Measurements from ENCODE around the gene KSR2. TPM values are rescaled to one million over a fixed set of nuclear protein-coding genes. Genes with fewer than 3 reads are reported as not detected.

The KSR2 gene
- total and polyA plus RNA-seq, 9 donors: under 0.01 to 0.15 (median 0.08) TPM; not detected in 4

- Histone ChIP-seq H3K27me3 (no peaks in the 10 kb centered on the region), H3K9me3 (no peaks in the 10 kb centered on the region), H3K36me3 (no peaks in the 10 kb centered on the region), H3K4me3 (no peak overlapping the region), H3K27ac (no peak overlapping the region), H3K4me1 (ENCODE audit: insufficient read depth) (no peaks in the 10 kb centered on the region)
- TF ChIP-seq POLR2A (IDR thresholded peaks at IDR 0.05): no peak
- no peak for TF ChIP-seq EP300 (IDR thresholded peaks at IDR 0.05)
- no peak for TF ChIP-seq CTCF (IDR thresholded peaks at IDR 0.05)
- DNase-seq: no peak
- intact Hi-C loops (cut with DNase I): no loop called here
Observed at GRCh38 chr12:117467588-117467987, 501.2 kb downstream of the KSR2 start.

DNA sequence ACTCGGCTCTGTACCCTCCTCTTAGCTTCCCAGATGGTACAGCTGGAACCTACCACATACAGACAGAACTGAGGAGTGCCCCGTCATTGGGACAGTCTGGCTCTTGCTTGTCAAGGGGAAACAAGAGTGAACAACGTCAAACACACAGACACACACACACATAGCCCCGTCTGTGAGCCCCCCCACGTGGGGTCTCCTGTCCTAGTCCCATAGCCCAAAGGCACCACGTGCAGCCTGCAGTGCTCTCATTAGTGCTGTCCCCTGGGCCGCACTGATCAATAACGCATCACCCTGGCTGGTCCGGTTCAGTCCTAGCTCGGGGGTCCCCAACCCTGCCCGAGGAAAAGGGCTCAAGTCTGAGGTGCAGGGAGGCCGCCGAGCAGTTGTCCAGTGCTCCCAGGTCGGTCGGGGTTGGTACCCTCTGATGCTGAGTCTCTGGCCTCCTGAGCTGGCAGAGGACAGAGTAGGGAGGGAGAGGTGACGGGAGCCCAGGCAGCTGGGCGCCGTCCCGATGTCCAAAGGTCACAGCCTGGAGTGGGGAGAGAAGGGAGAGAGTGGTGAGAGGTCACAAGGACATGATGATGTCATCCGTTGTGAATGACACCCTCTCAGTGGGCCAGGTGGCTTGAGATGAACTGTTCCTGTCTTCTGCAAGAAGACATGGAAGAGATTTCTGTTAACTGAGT lies 502.0 kb downstream of the KSR2 start:
- DNase-seq: no peak
- H3K4me3 ChIP-seq: no peak overlapping the region
- H3K9me3 ChIP-seq: no peaks in the 10 kb centered on the region
- intact Hi-C loops (cut with DNase I): no loop called here
- no peaks in the 10 kb centered on the region for H3K27me3 ChIP-seq
- 51 to 59% (median 55%) methylated on average over 12 to 20 of the region's 20 CpGs for WGBS, 3 donors
- H3K27ac ChIP-seq: no peak overlapping the region
- no peaks in the 10 kb centered on the region for H3K4me1 ChIP-seq (ENCODE audit: insufficient read depth)
- H3K36me3 ChIP-seq: no peaks in the 10 kb centered on the region
- TF ChIP-seq EP300 (IDR thresholded peaks at IDR 0.05) (no peak), POLR2A (IDR thresholded peaks at IDR 0.05) (no peak), CTCF (IDR thresholded peaks at IDR 0.05) (no peak)

DNA sequence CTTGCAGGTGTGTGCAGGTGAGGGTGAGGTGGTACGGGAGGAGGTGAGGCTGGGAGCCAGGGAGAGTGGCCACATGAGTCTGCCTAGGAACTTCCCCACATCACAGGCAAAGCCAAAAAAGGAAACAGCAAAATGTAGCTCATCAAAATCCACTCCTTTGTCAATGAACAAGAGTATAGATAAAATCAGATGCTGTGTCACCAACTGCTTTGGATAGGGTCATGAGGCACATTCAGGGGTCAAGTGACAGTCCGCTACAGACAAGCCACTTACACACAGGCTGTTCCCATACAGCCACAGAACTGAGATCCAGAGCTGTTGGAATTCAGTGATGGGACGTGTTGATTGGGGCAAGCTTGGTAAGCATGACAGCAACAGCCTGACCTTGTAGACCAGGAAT lies 507.1 kb downstream of the KSR2 start:
- H3K4me3 ChIP-seq: no peak overlapping the region
- H3K27me3 ChIP-seq: no peaks in the 10 kb centered on the region
- intact Hi-C loops (cut with DNase I): no loop called here
- no peaks in the 10 kb centered on the region for H3K36me3 ChIP-seq
- H3K27ac ChIP-seq: no peak overlapping the region
- DNase-seq: no peak
- TF ChIP-seq EP300 (IDR thresholded peaks at IDR 0.05): no peak
- no peak for TF ChIP-seq POLR2A (IDR thresholded peaks at IDR 0.05)
- TF ChIP-seq CTCF (IDR thresholded peaks at IDR 0.05): no peak
- 69 to 78% (median 71%) methylated on average over 3 of the region's 3 CpGs for WGBS, 3 donors
- no peaks in the 10 kb centered on the region for H3K4me1 ChIP-seq (ENCODE audit: insufficient read depth)
- no peaks in the 10 kb centered on the region for H3K9me3 ChIP-seq

DNA sequence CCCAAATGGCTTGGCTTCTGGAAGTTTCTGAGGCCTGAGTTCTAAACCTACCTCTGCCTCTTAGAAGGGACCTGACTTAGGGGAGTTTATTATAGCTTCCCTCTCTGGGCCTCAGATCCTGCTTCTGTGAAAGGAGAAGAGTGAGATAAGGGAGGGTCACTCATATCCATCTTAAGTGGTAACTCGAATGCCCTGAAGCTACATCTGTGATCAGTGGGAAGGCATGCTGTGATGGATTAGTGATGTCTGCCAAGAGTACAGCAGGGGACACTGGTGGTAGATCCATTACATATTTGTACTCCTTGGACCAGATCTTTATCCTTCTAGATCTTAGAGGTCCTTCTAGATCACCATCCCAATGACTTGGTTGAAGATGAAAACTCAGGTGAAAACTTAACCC lies 509.6 kb downstream of the KSR2 start:
- Histone ChIP-seq H3K27me3 (no peaks in the 10 kb centered on the region), H3K36me3 (no peaks in the 10 kb centered on the region), H3K4me3 (no peak overlapping the region), H3K4me1 (ENCODE audit: insufficient read depth) (no peaks in the 10 kb centered on the region), H3K9me3 (no peaks in the 10 kb centered on the region), H3K27ac (no peak overlapping the region)
- intact Hi-C loops (cut with DNase I): no loop called here
- TF ChIP-seq CTCF (IDR thresholded peaks at IDR 0.05) (no peak), EP300 (IDR thresholded peaks at IDR 0.05) (no peak), POLR2A (IDR thresholded peaks at IDR 0.05) (no peak)
- no peak for DNase-seq
- WGBS, 3 donors: 52 to 71% (median 52%) methylated on average over 1 of the region's 1 CpG

Measured in ovary (tissue), 9 donors.